Sigmoid colon (tissue), 7 donors: ENCODE data around the gene PUM1. TPM values are rescaled to one million over a fixed set of nuclear protein-coding genes. Genes with fewer than 3 reads are reported as not detected.

Experiments used
- DNase-seq: peaks from one replicate; pipeline ENCODE4 v3.0.0-alpha.2; 2019
- H3K27ac ChIP-seq, 4 donors: fragments of 200-600 bp; sonication (generic); one replicate each; pipeline ENCODE4 v1.5.1; 2016 to 2019; ENCODE audit warnings: mild to moderate bottlenecking in 1 of 4
- H3K27me3 ChIP-seq, 3 donors: fragments of 200-600 bp; sonication (generic); one replicate each; pipeline ENCODE4 v1.5.1; 2019; ENCODE audit warnings: mild to moderate bottlenecking in 1 of 3
- H3K36me3 ChIP-seq, 4 donors: fragments of 200-600 bp; sonication (generic); one replicate each; pipeline ENCODE4 v1.5.1; 2016 to 2019
- H3K4me1 ChIP-seq, 4 donors: fragments of 200-600 bp; sonication (generic); one replicate each; pipeline ENCODE4 v1.5.1; 2017 to 2019
- H3K4me3 ChIP-seq, 4 donors: fragments of 200-600 bp; sonication (generic); one replicate each; pipeline ENCODE4 v1.5.1; 2017 to 2019; ENCODE audit warnings: mild to moderate bottlenecking in 2 of 4, moderate library complexity in 1 of 4
- H3K9me3 ChIP-seq, 4 donors: fragments of 200-600 bp in 3 of 4; sonication (generic) in 3 of 4; one replicate each; pipeline versions ENCODE4 v1.5.1 to v1.6.1; 2013 to 2019
- CTCF ChIP-seq, 4 experiments: fragments of 450-650 bp in 3 of 4; fragments of 200-600 bp in 1 of 4; IDR thresholded peaks; one replicate each; pipeline ENCODE4 v1.5.1; 2016 to 2019; ENCODE audit warnings: antibody characterized with exemption in 4 of 4, mild to moderate bottlenecking in 3 of 4, moderate library complexity in 2 of 4
- EP300 ChIP-seq, 4 donors: sonication (generic); formaldehyde crosslinking; IDR thresholded peaks; one replicate each; pipeline ENCODE4 v1.6.1; 2017; ENCODE audit warnings: antibody characterized with exemption in 4 of 4
- POLR2A ChIP-seq, 2 donors: fragments of 450-650 bp; IDR thresholded peaks; one replicate each; pipeline ENCODE4 v1.6.1; 2016; ENCODE audit warnings: antibody characterized with exemption in 2 of 2, mild to moderate bottlenecking in 2 of 2, moderate library complexity in 2 of 2
- POLR2AphosphoS5 ChIP-seq, 4 donors: sonication (generic); formaldehyde crosslinking; IDR thresholded peaks; one replicate each; pipeline ENCODE4 v1.6.1; 2017; ENCODE audit warnings: antibody characterized with exemption in 4 of 4
- WGBS, 2 donors: extraction: QIAGEN DNeasy Blood & Tissue Kit; methylation state at CpG; one replicate each; pipeline ENCODE4 v1.1.7; 2013; 5-methylcytosine and 5-hydroxymethylcytosine counted together
- intact Hi-C: fragments of 100-400 bp; cut with DNase I; formaldehyde crosslinking; loops from one replicate; pipeline ENCODE4 v1.15.1; 2023
- polyA plus RNA-seq, 3 donors: library from polyadenylated mRNA; stranded (reverse); fragments of 200-250 nt; gene quantifications; one replicate each; pipeline ENCODE4 v1.2.3, GENCODE V29; 2013
- total RNA-seq, 4 donors: library from RNA; depleted of rRNA; stranded (reverse); fragments of >200 nt; gene quantifications; one replicate each; pipeline ENCODE4 v1.1.0, GENCODE V29; 2016
- donor health status: healthy with polysubstance abuse.
- donor health status: Bipolar disorder and iron deficiency.
- donor health status: healthy.

The PUM1 gene
- total and polyA plus RNA-seq, 7 donors = 16.9 to 89.5 (median 66.4) TPM

GRCh38 chr1:31108861-31109260, 43.3 kb upstream of the PUM1 start:
- DNase-seq = no peak
- Histone ChIP-seq H3K9me3 (no peaks in the 10 kb centered on the region), H3K36me3 (no peaks in the 10 kb centered on the region), H3K4me1 (no peaks in the 10 kb centered on the region), H3K4me3 (no peak overlapping the region), H3K27me3 (peaks cover 0 to 4% (median 0%) of the 10 kb centered on the region in 3 donors), H3K27ac (no peak overlapping the region)
- WGBS, 2 donors = 91 to 94% methylated on average over 5 of the region's 5 CpGs
- no peak for TF ChIP-seq EP300 (IDR thresholded peaks at IDR 0.05)
- no peak for TF ChIP-seq POLR2AphosphoS5 (IDR thresholded peaks at IDR 0.05)
- intact Hi-C loops = no loop called here

GRCh38 chr1:31105646-31106045, 40.1 kb upstream of the PUM1 start:
- intact Hi-C loops = no loop called here
- no peaks in the 10 kb centered on the region for H3K9me3 ChIP-seq
- no peak for TF ChIP-seq EP300 (IDR thresholded peaks at IDR 0.05)
- no peak for TF ChIP-seq POLR2AphosphoS5 (IDR thresholded peaks at IDR 0.05)
- TF ChIP-seq POLR2A (IDR thresholded peaks at IDR 0.05) = no peak
- no peaks in the 10 kb centered on the region for H3K4me1 ChIP-seq
- 93 to 95% methylated on average over 8 of the region's 8 CpGs for WGBS, 2 donors
- H3K36me3 ChIP-seq = no peaks in the 10 kb centered on the region
- H3K27me3 ChIP-seq = no peaks in the 10 kb centered on the region
- H3K27ac ChIP-seq = no peak overlapping the region
- no peak for DNase-seq
- H3K4me3 ChIP-seq = no peak overlapping the region

- Histone ChIP-seq H3K27me3 (no peaks in the 10 kb centered on the region), H3K9me3 (no peaks in the 10 kb centered on the region), H3K4me1 (no peaks in the 10 kb centered on the region), H3K4me3 (no peak overlapping the region), H3K36me3 (no peaks in the 10 kb centered on the region), H3K27ac (no peak overlapping the region)
- WGBS, 2 donors = 17 to 57% methylated on average over 5 of the region's 5 CpGs
- intact Hi-C loops = no loop called here
- peak; percentile 69 for DNase-seq
- TF ChIP-seq POLR2A (IDR thresholded peaks at IDR 0.05) = no peak
- no peak for TF ChIP-seq CTCF (IDR thresholded peaks at IDR 0.05)
- TF ChIP-seq EP300 (IDR thresholded peaks at IDR 0.05) = no peak
- no peak for TF ChIP-seq POLR2AphosphoS5 (IDR thresholded peaks at IDR 0.05)
Observed at GRCh38 chr1:31102501-31102950, 37.0 kb upstream of the PUM1 start.

- Histone ChIP-seq H3K4me1 (no peaks in the 10 kb centered on the region), H3K27me3 (no peaks in the 10 kb centered on the region), H3K36me3 (no peaks in the 10 kb centered on the region), H3K9me3 (no peaks in the 10 kb centered on the region), H3K4me3 (no peak overlapping the region), H3K27ac (peak overlapping the region in 1 of 4 donors; percentile 6)
- DNase-seq = no peak
- intact Hi-C loops = no loop called here
- WGBS, 2 donors = 23 to 60% methylated on average over 4 of the region's 4 CpGs
- TF ChIP-seq CTCF (IDR thresholded peaks at IDR 0.05) (no peak), POLR2A (IDR thresholded peaks at IDR 0.05) (no peak), POLR2AphosphoS5 (IDR thresholded peaks at IDR 0.05) (no peak)
Observed at GRCh38 chr1:31101147-31101502, 35.6 kb upstream of the PUM1 start.

GRCh38 chr1:31099293-31100032, 33.9 kb upstream of the PUM1 start:
- H3K36me3 ChIP-seq = no peaks in the 10 kb centered on the region
- 54 to 78% methylated on average over 6 of the region's 6 CpGs for WGBS, 2 donors
- no peak overlapping the region for H3K27ac ChIP-seq
- no peaks in the 10 kb centered on the region for H3K4me1 ChIP-seq
- intact Hi-C loops = no loop called here
- no peak overlapping the region for H3K4me3 ChIP-seq
- TF ChIP-seq POLR2A (IDR thresholded peaks at IDR 0.05) (no peak), EP300 (IDR thresholded peaks at IDR 0.05) (no peak), POLR2AphosphoS5 (IDR thresholded peaks at IDR 0.05) (no peak)
- no peaks in the 10 kb centered on the region for H3K9me3 ChIP-seq
- DNase-seq = no peak
- H3K27me3 ChIP-seq = no peaks in the 10 kb centered on the region

GRCh38 chr1:31095985-31096384, 30.5 kb upstream of the PUM1 start:
- Histone ChIP-seq H3K27me3 (no peaks in the 10 kb centered on the region), H3K27ac (no peak overlapping the region), H3K4me1 (no peaks in the 10 kb centered on the region), H3K36me3 (no peaks in the 10 kb centered on the region), H3K9me3 (no peaks in the 10 kb centered on the region), H3K4me3 (no peak overlapping the region)
- DNase-seq = no peak
- WGBS, 2 donors = 86 to 87% methylated on average over 6 of the region's 6 CpGs
- TF ChIP-seq POLR2AphosphoS5 (IDR thresholded peaks at IDR 0.05) (no peak), POLR2A (IDR thresholded peaks at IDR 0.05) (no peak), CTCF (IDR thresholded peaks at IDR 0.05) (no peak), EP300 (IDR thresholded peaks at IDR 0.05) (no peak)
- intact Hi-C loops = no loop called here
